ENCODE measurements around the gene NUP188.
"Not testable (repeated sequence)": the region's sequence is repeated elsewhere in the genome, so short reads cannot be mapped to it uniquely, and the experiment has no call there.

The NUP188 gene

DNA sequence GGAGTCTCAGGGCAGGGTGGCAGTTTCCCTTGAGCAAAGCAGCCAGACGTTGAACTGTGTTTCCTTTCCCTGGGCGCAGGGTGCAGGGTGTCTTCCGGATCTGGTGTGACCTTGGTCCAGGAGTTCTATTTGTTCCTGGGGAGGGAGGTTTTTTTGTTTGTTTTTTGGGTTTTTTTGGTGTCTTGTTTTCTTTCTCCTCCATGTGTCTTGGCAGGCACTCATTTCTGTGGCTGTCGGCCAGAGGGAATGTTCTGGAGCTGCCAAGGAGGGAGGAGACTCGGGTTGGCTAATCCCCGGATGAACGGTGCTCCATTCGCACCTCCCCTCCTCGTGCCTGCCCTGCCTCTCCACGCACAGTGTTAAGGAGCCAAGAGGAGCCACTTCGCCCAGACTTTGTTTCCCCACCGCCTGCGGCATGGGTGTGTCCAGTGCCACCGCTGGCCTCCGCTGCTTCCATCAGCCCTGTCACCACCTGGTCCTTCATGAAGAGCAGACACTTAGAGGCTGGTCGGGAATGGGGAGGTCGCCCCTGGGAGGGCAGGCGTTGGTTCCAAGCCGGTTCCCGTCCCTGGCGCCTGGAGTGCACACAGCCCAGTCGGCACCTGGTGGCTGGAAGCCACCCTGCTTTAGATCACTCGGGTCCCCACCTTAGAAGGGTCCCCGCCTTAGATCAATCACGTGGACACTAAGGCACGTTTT, 30.2 kb upstream of the NUP188 start:
- DNase-seq: no peak

- no peak for DNase-seq
Measured at GRCh38 chr9:128918921-128919320, 28.6 kb upstream of the NUP188 start.

DNA sequence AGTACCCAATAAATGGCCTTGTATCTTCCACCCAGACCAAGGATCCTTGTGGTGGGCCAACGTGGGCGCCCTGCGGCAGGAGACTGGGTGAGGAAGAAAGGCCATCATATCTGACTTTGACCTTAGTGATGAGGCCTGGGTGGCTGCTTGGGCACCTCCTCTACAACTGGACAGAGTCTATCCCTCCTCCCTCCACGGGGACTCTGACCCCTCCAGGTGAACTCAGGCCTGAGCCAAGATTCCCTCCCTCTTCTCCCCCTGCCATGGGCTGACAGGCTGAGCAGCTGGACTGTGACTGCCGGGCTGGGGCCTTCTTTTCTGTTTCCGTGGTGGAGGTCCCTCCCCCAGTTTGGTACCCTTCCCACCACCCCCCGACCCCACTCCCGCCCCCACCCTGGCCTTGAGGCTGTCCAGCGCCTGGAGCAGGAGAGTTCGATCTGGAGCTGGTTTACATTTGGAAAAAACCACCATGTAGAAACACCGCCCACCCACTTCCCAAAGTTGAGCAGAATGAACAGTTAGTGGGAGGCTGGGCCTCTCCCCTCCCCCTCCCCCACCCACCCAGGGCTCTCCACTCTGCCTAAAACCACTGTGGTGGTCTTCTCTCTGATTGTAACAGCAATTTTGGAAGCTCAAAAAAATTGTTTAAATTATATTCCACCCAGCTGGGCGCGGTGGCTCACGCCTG, 28.0 kb upstream of the NUP188 start:
- DNase-seq: no peak

GRCh38 chr9:128920381-128921058, 27.0 kb upstream of the NUP188 start, which contains the start of gene PHYHD1:
Gene PHYHD1 (plus strand): TSS chr9:128920982. CDS start chr9:128922324, 1,342 bp downstream.
- peak; percentile 41 for DNase-seq

DNA sequence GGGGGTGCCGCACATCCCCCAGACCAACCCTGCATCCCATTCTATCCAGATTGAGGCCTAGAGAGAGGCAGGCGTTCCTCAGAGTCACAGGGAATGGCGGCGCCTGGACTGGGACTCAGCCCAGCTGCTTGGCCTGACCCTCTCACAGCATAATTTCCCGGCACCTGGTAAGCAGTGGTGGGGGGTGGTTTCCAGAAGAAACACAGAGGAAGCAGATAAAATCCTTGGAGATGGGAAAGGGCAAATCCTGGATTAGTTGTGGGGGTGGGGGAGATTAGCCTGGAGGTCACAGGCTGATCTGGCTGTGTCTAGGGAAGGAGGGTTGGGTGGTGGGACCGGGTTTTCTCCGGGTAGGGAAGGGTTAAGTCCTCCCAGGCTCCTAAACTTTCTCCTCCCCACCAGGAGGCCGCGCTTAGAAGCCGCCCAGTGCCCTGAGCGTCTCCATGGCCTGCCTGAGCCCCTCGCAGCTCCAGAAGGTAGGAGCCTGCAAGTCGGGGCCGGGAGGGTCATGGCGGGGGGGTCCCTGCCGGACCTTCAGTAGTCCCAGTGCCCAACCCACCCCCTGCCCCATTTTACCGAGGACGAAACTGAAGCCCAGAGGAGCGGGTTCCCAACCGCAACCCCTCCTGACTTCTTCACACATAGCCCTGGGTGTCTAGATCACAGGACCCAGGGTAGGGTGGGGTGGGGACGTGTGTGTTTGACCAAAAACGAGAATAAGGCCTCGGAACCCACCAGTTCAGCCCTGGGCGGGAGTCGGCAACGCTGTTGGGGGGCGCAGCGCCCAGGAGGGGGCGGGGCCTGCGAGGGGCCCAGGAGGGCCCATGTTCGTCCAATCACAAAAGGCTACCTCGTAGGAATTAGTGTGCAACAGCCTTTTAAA, 25.4 kb upstream of the NUP188 start:
- DNase-seq: no peak

DNA sequence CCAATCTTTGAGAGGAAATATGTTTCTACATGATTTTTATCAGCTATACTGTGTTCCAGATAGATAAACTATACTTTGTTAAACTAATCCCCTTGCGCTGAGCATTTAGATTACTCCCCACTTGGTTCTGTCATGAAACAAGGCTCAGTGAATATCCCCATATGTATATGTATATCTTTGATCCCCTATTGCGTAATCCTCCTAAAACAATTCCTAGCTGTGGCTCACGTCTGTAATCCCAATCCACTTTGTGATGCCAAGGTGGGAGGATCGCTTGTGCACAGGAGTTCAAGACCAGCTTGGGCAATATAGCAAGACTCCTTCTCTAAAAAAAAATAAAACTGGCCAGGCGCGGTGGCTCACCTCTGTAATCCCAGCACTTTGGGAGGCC, 24.0 kb upstream of the NUP188 start:
- no peak for DNase-seq

DNA sequence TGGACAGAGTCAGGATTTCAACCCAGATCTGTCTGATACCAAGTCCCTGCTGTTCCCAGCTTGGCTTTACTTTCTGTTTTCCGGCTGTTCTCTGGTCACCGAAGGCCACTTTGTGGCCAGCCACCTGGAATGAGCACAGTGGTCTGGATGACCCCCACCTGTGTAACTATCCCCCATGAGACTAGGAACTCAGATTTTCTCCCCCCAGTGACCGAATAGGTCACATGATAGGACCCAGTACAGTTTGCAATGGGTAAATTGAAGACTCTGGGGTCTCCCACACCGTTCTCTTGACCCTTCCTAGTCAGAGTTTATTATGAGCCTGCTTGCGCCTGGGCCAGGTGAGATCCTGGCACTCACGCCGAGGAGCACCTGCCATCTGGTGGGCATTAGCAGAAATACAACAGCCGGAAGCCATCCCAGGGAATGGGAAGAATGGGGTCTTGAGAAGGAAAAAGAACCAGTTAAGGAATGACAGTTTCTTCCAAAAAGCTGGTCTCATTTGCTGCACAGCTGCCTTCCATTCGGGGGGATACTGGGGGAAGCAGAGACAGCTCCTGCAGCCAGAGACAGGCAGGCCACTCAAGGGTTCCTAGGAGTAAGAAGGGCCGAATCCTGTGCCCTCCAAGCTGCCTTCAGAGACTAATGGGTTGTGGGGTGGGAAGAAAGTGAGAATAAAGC, 19.6 kb upstream of the NUP188 start:
- peak; percentile 78 for DNase-seq

DNA sequence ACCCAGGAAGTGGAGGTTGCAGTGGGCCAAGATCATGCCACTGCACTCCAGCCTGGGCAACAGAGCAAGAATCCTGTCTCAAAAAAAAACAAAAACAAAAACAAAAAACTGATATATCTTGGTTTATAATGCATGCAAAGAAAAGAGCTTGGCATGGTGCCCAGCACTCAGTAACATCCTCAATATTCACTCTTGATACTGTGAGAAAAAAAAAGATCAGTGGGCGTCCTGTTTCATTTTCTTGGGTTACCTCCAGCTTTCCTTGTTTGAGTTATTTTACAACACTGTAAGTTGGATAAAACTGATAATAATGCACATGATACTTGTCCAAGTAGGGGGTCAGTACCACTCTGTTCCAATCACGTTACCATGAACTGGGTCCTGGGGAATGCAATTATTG, 18.9 kb upstream of the NUP188 start:
- DNase-seq: no peak

DNA sequence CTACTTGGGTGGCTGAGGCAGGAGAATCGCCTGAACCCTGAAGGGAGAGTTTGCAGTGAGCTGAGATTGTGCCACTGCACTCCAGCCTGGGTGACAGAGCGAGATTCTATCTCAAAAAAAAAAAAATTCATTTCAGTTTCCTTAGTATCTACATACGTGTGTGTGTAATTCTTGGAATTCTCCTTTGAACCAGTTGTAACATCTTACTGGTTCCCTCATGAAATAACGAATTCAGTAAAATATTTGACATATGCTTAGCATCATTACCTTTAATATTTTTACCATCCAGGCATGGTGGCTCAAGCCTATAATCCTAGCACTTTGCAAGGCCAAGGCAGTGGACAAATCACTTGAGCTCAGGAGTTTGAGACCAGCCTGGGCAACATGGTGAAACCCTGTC, 17.9 kb upstream of the NUP188 start:
- no peak for DNase-seq

DNA sequence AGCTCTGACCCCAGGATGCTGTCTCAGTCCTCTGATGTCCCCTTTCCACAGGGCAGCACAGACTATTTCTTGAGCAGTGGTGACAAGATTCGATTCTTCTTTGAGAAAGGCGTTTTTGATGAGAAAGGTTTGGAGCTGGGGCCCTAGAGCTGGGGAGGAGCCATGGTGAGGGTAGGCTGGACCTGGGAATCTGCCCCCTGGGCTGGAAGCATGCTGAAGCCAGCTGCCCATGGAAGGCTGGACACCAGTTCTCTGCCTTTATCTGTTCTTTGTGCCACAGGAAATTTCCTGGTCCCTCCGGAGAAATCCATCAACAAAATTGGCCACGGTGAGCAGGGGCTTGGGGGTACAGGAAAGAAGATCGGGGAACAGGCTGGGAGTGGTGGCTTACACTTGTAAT, 13.8 kb upstream of the NUP188 start:
- DNase-seq: no peak

DNA sequence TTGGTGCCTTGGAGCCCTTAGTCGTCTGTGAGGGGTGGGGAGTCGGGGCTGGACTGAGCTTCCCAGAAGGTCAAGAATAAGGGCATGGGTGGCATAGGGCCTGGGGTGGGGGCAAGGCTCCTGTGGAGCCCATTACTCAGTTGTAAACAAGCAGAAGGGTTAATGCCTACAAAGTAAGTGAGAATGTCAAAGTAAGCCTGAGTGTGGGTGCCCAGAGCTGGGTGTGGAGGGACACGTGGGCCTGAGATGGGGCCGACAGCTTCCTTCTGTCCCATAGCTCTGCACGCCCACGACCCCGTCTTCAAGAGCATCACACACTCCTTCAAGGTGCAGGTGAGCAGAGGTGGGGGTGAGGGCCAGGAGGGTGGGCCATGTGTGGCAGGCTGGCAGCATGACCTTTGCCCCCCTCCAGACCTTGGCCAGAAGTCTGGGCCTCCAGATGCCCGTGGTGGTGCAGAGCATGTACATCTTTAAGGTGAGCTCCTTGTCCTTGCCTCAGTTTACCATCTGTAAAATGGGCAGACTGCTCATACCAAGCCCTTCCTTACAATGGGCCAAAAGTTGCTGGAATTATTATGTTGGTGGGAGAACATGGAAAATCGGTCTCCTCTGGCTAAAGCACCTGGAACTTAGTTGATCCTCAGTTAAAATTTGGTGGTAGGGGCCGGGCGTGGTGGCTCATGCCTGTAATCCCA, 11.2 kb upstream of the NUP188 start:
- DNase-seq: no peak

DNA sequence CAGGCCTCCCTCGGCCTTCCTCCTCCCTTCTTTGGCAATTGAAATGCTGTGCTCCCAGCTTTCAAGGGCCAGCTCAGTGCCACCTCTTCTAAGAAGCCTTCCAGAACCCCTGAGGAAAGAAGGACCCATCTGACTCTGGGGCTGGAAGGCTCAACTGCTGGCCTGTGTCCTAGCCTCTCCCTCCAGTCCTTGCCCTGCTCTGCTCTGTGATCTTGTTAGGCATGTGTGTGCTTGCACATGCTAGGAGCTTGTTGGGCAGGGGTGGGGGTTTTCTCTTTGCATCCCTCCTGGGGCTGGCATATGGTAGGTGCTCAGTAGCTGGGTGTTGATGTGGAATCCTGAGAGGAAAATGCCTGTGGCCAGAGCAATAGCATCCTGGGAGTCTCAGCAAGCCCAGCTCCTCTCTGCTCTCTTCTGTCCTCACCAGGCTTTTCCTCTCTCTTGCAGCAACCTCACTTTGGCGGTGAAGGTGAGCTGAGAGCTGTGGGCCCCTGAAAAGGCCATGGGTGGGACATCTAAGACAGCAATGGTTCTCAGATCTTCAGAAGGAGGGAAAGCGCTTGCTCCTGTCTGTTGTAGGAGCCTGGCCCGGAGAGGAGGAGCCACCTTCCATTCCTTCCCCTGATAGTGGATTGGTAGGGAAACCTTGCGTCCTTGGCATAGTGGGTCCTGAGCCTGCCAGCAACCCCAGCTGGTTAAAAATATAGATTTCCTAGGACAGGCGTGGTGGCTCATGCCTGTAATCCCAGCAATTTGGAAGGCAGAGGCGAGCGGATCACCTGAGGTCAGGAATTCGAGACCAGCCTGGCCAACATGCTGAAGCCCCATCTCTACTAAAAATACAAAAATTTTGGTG, 10.0 kb upstream of the NUP188 start:
- no peak for DNase-seq

GRCh38 chr9:128940271-128940921, 7.1 kb upstream of the NUP188 start:
- no peak for DNase-seq

- DNase-seq: no peak
Measured at GRCh38 chr9:128940946-128941755, 6.3 kb upstream of the NUP188 start.

DNA sequence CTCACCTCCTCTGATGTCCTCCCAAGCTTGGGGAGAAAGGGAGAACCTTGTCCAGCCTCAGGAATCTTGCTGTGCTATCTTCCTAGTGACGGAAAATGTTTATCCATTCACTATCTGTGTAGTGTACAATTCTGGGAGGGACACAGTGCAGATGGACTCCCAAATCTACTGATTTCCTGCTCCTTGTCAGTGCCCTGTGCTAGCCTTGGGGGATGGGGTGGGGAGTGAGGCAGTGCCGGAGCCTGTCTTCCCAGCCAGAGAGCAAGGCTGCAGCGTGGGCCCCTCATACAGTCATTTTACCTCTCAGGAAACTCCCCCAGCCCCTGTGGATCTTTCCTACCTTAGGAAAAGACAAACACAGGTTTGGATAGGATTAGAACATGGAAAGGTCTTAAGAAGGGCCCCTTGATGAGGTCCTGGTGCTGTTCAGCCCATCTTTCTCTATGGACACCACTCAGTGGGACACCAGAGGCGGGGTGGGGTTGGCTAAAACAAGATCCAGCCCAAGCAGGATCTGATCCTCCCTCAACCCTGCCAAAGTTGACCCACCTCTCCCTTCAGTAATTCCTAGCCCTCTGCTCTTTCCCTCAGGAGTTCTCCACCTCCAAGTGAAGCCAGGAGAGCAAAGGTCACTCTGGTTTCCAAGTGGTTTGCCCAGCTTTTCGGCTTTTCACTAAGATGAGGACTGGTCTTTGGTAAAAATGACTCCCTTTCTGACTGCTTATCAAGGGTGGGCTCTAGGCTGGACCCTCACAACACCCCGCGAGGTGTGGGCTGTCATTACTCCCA, 3.5 kb upstream of the NUP188 start:
- DNase-seq: no peak

- DNase-seq: not testable (repeated sequence)
Measured at GRCh38 chr9:128944966-128945365, 2.5 kb upstream of the NUP188 start.

DNA sequence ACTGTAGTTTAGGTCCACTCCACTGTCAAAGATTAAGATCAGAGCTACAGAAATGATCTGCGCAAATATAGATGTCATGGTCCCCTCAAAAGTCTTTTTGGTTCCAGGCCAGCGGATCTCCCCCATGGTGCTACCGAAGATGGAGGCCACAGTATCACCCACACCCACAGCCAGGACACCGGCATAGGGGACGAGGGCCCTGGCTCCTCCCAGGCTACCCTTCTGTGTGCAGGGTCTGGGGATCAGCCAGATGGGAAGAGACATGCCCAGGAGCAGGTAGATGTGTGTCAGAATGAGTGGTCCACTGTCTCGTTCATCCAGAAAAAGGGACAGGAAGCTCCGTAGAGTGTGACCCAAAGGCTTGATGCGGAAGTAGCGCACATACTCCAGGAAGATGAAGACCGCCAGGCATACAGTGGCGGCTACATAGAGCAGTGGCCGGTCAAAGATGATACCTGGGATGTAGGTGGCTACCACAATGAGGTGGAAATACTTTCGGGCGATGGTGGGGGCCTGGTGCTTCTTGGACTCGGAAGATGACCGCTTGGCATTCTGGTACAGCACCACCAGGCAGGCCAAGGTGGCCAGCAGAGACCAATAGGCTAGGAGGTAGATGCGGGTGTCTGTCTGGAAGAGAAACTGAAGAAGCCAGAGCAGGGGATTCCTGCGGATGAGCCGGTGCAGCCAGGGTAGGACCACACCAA, 1.5 kb upstream of the NUP188 start:
- DNase-seq: no peak
